Neuronal stem cell (in vitro differentiated cells): ENCODE results near the gene HELZ.
"Not testable (repeated sequence)": the region's sequence is repeated elsewhere in the genome, so short reads cannot be mapped to it uniquely, and the experiment has no call there.

Source experiments
- DNase-seq: peaks from one replicate; pipeline ENCODE4 v3.0.0-alpha.2; 2013; ENCODE audit warnings: low spot score
- H2AFZ ChIP-seq: one replicate; pipeline ENCODE4 v1.6.1; 2013; ENCODE audit warnings: mild to moderate bottlenecking, low read length, inconsistent platforms
- H2AK5ac ChIP-seq: 2 replicates; pipeline ENCODE4 v1.6.1; 2013; ENCODE audit warnings: low read depth, mild to moderate bottlenecking, inconsistent platforms, low read length, moderate library complexity, mixed read lengths
- H2BK120ac ChIP-seq: 2 replicates; pipeline ENCODE4 v1.6.1; 2013; ENCODE audit warnings: low read depth, mild to moderate bottlenecking, inconsistent platforms, low read length, moderate library complexity, mixed read lengths
- H2BK12ac ChIP-seq: one replicate; pipeline ENCODE4 v1.6.1; 2013; ENCODE audit warnings: low read length, inconsistent platforms
- H2BK15ac ChIP-seq: 2 replicates; pipeline ENCODE4 v1.6.1; 2013; ENCODE audit warnings: mild to moderate bottlenecking, low read length, inconsistent platforms, mixed read lengths
- H2BK5ac ChIP-seq: one replicate; pipeline ENCODE4 v1.6.1; 2013; ENCODE audit warnings: inconsistent platforms, mild to moderate bottlenecking, low read length, moderate library complexity
- H3K14ac ChIP-seq: one replicate; pipeline ENCODE4 v1.6.1; 2013; ENCODE audit warnings: low read length, inconsistent platforms
- H3K18ac ChIP-seq: 2 replicates; pipeline ENCODE4 v1.6.1; 2013; ENCODE audit warnings: low read length, inconsistent platforms
- H3K23ac ChIP-seq: 2 replicates; pipeline ENCODE4 v1.6.1; 2013; ENCODE audit warnings: low read depth, mild to moderate bottlenecking, mixed read lengths, low read length, inconsistent platforms; ENCODE audit not compliant: poor library complexity
- H3K27ac ChIP-seq: replicated peaks from 3 replicates; pipeline ENCODE4 v1.5.1; 2013; ENCODE audit warnings: low read length, inconsistent platforms
- H3K27me3 ChIP-seq, 3 experiments: 2 replicates each; pipeline ENCODE4 v1.6.1; 2013; ENCODE audit warnings: low read length in 3 of 3, mild to moderate bottlenecking in 2 of 3, inconsistent platforms in 1 of 3, low read depth in 1 of 3, mixed read lengths in 1 of 3, moderate library complexity in 1 of 3; ENCODE audit not compliant: control insufficient read depth in 3 of 3, insufficient read depth in 3 of 3
- H3K36me3 ChIP-seq, 2 donors: replicated peaks in 1 of 2; 2 replicates each; pipeline ENCODE4 v1.6.1; 2013; ENCODE audit warnings: low read length in 2 of 2; ENCODE audit not compliant: control insufficient read depth in 2 of 2, insufficient read depth in 2 of 2
- H3K4ac ChIP-seq: 2 replicates; pipeline ENCODE4 v1.6.1; 2013; ENCODE audit warnings: inconsistent platforms, mild to moderate bottlenecking, low read length, moderate library complexity
- H3K4me1 ChIP-seq, 2 donors: 1 replicate in 1 of 2; 2 replicates in 1 of 2; pipeline ENCODE4 v1.6.1; 2013; ENCODE audit warnings: low read length in 2 of 2, low read depth in 1 of 2; ENCODE audit not compliant: control insufficient read depth in 2 of 2, insufficient read depth in 1 of 2
- H3K4me2 ChIP-seq: one replicate; pipeline ENCODE4 v1.6.1; 2013; ENCODE audit warnings: mild to moderate bottlenecking, low read length, inconsistent platforms; ENCODE audit not compliant: insufficient read depth, poor library complexity, severe bottlenecking
- H3K4me3 ChIP-seq, 2 donors: 2 replicates each; pipeline ENCODE4 v1.5.1; 2013; ENCODE audit warnings: low read length in 2 of 2, mild to moderate bottlenecking in 2 of 2, inconsistent platforms in 1 of 2, moderate library complexity in 1 of 2
- H3K79me1 ChIP-seq: one replicate; pipeline ENCODE4 v1.6.1; 2013; ENCODE audit warnings: low read depth, mild to moderate bottlenecking, inconsistent platforms, low read length, moderate library complexity
- H3K9ac ChIP-seq: one replicate; pipeline ENCODE4 v1.6.1; 2013; ENCODE audit warnings: mild to moderate bottlenecking, low read depth, low read length, inconsistent platforms; ENCODE audit not compliant: poor library complexity
- H3K9me3 ChIP-seq, 2 donors: replicated peaks in 1 of 2; 2 replicates each; pipeline versions ENCODE3 to v1.6.1; 2013; ENCODE audit warnings: low read length in 2 of 2, mild to moderate bottlenecking in 2 of 2, inconsistent platforms in 1 of 2, low read depth in 1 of 2, mixed read lengths in 1 of 2, moderate library complexity in 1 of 2; ENCODE audit not compliant: control insufficient read depth in 2 of 2, insufficient read depth in 1 of 2
- H4K8ac ChIP-seq: one replicate; pipeline ENCODE4 v1.6.1; 2013; ENCODE audit warnings: low read depth, mild to moderate bottlenecking, inconsistent platforms, low read length, moderate library complexity
- H4K91ac ChIP-seq: one replicate; pipeline ENCODE4 v1.6.1; 2013; ENCODE audit warnings: low read length, low read depth, mild to moderate bottlenecking, inconsistent platforms; ENCODE audit not compliant: poor library complexity
- WGBS, 2 donors: extraction: QIAGEN DNeasy Blood & Tissue Kit; methylation state at CpG; one replicate each; pipeline ENCODE4 v1.1.7; 2013; ENCODE audit warnings: missing lambda C conversion rate in 2 of 2, mixed read lengths in 1 of 2; ENCODE audit not compliant: insufficient read length in 2 of 2, insufficient replicate concordance in 1 of 2; ENCODE audit errors: extremely low coverage in 2 of 2; 5-methylcytosine and 5-hydroxymethylcytosine counted together

Gene HELZ

DNA sequence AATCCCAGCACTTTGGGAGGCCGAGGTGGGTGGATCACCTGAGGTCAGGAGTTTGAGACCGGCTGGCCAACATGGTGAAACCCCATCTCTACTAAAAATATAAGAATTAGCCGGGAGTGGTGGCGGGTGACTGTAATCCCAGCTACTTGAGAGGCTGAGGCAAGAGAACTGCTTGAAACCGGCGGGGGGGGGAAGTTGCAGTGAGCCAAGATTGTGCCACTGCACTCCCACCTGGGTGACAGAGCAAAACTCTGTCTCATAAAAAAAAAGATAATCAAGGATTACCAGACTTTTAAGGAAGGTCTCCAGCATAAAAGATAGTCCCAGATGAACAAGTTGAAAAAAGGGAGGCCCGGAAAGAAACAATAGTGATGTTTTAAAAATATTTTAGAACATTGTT lies 152.3 kb downstream of the HELZ start:
- not testable (repeated sequence) for H2AFZ ChIP-seq, H2BK5ac ChIP-seq, H2BK12ac ChIP-seq, H3K14ac ChIP-seq, H3K9ac ChIP-seq, H4K8ac ChIP-seq, H2AK5ac ChIP-seq, H2BK15ac ChIP-seq, H3K4me3 ChIP-seq, H4K91ac ChIP-seq, H3K79me1 ChIP-seq, DNase-seq, H3K4me2 ChIP-seq, H3K4ac ChIP-seq, H3K18ac ChIP-seq, H3K23ac ChIP-seq, H3K36me3 ChIP-seq, H2BK120ac ChIP-seq, H3K27me3 ChIP-seq, H3K4me1 ChIP-seq, H3K27ac ChIP-seq
- WGBS, 2 donors = no CpG with 5 or more reads among the region's 7 CpGs
- peaks cover 0 to 17% of the 10 kb centered on the region in 2 donors for H3K9me3 ChIP-seq

DNA sequence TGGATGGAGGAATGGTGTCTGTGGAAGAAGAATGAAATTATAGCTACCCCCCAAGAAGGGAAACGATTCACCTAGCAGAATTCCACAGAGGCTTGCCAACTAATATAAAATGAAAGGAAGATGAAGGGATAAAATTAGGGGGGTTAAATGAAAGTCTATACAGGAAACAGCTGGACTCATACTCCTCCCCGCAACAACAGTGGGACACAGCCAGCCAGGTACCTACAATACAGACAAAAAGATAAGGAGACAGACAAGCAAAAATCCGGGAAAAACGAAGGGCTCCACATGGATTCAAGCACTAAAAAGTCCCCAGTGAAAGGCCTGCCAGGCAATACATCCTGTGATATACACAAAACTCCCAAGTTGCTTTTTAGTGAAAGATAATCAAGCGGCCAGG lies 152.7 kb downstream of the HELZ start:
- Histone ChIP-seq H4K8ac (no peak overlapping the region), H3K4ac (no peak overlapping the region), H2AFZ (no peak overlapping the region), H3K36me3 (peaks cover 0 to 9% of the 10 kb centered on the region in 2 donors), H3K9me3 (peaks cover 0 to 17% of the 10 kb centered on the region in 2 donors), H2BK120ac (no peak overlapping the region), H3K27me3 (no peaks in the 10 kb centered on the region), H2BK12ac (no peak overlapping the region), H4K91ac (no peak overlapping the region), H3K18ac (no peak overlapping the region), H3K4me3 (no peak overlapping the region), H3K27ac (no peak overlapping the region), H3K4me1 (no peaks in the 10 kb centered on the region), H2AK5ac (no peak overlapping the region), H2BK5ac (no peak overlapping the region), H3K4me2 (no peak overlapping the region), H3K14ac (no peak overlapping the region), H3K79me1 (no peaks in the 10 kb centered on the region), H3K23ac (no peak overlapping the region), H3K9ac (no peak overlapping the region), H2BK15ac (no peak overlapping the region)
- DNase-seq = no peak
- no CpG with 5 or more reads among the region's 5 CpGs for WGBS, 2 donors

DNA sequence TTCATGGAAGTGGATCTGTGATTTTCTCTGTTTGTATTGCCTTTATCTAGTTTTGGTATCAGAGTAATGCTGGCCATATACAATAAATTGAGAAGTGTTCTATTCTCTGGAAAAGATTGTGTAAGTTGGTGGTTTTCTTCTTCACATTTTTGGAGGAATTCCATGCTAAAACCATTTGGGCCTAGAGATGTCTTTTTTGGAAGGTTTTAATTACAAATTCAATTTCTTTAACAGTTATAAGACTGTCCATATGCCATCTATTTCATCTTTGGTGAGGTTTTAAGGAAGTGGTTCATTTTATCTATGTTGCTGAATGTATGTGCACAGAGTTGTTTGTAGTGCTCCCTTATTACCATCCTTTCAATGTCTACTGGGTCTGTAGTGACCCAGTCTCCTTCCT lies 154.7 kb downstream of the HELZ start:
- Histone ChIP-seq H3K18ac (no peak overlapping the region), H2BK5ac (no peak overlapping the region), H3K14ac (no peak overlapping the region), H3K9ac (no peak overlapping the region), H3K79me1 (no peaks in the 10 kb centered on the region), H4K8ac (no peak overlapping the region), H2BK120ac (no peak overlapping the region), H3K23ac (no peak overlapping the region), H2AFZ (no peak overlapping the region), H3K4me1 (no peaks in the 10 kb centered on the region), H3K4me3 (no peak overlapping the region), H3K4ac (no peak overlapping the region), H3K27ac (no peak overlapping the region), H3K9me3 (peaks cover 0 to 6% of the 10 kb centered on the region in 2 donors), H3K27me3 (no peaks in the 10 kb centered on the region), H2BK15ac (no peak overlapping the region), H4K91ac (no peak overlapping the region), H3K4me2 (no peak overlapping the region), H2AK5ac (no peak overlapping the region), H2BK12ac (no peak overlapping the region), H3K36me3 (peaks cover 2 to 20% of the 10 kb centered on the region in 2 donors)
- DNase-seq = no peak

DNA sequence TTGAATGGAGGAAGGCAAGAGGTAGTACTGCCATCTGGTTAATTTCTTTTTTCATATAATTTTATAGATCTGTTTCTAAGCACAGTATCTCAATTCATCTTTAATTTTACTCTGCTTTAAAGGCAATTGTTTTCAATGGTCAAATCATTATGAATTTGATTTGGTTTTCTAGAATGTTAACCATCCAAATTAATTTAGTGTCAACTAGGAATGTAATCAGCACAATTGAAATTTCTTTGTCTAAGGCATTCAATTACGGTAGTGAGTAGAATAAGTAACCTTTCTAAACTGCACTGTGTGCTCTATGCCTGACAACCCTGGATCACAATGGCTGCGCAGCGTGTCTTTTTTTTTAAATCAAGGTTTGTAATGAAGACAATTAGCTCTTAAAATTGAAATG lies 156.4 kb downstream of the HELZ start:
- Histone ChIP-seq H2BK120ac (no peak overlapping the region), H2BK5ac (no peak overlapping the region), H3K4me1 (no peaks in the 10 kb centered on the region), H2BK12ac (no peak overlapping the region), H3K23ac (no peak overlapping the region), H3K4me3 (no peak overlapping the region), H3K4me2 (no peak overlapping the region), H4K91ac (no peak overlapping the region), H2BK15ac (no peak overlapping the region), H3K27ac (no peak overlapping the region), H3K79me1 (no peaks in the 10 kb centered on the region), H3K18ac (no peak overlapping the region), H4K8ac (no peak overlapping the region), H2AK5ac (no peak overlapping the region), H2AFZ (no peak overlapping the region), H3K4ac (no peak overlapping the region), H3K9ac (no peak overlapping the region), H3K36me3 (peaks cover 2 to 27% of the 10 kb centered on the region in 2 donors), H3K27me3 (no peaks in the 10 kb centered on the region), H3K14ac (no peak overlapping the region), H3K9me3 (peaks cover 0 to 6% of the 10 kb centered on the region in 2 donors)
- DNase-seq = no peak
- WGBS, 2 donors = no CpG with 5 or more reads among the region's 3 CpGs
